Ovary (tissue), 9 donors: ENCODE results near the gene PHF14. TPM values are rescaled to one million over a fixed set of nuclear protein-coding genes. Genes with fewer than 3 reads are reported as not detected.

ENCODE experiments used
- DNase-seq, 5 donors: peaks; one replicate each; pipeline ENCODE4 v3.0.0-alpha.2; 2019 to 2020
- H3K27ac ChIP-seq, 2 donors: fragments of 200-600 bp; one replicate each; pipeline versions ENCODE4 v1.5.1 to v1.8.0; 2019 to 2022
- H3K27me3 ChIP-seq: fragments of 200-600 bp; one replicate; pipeline ENCODE4 v1.8.0; 2022
- H3K36me3 ChIP-seq: fragments of 200-600 bp; sonication (generic); one replicate; pipeline ENCODE4 v1.5.1; 2019
- H3K4me1 ChIP-seq: one replicate; pipeline ENCODE4 v1.8.1; 2013; ENCODE audit warnings: mild to moderate bottlenecking, moderate library complexity; ENCODE audit not compliant: insufficient read depth
- H3K4me3 ChIP-seq: fragments of 200-600 bp; sonication (generic); one replicate; pipeline ENCODE4 v1.5.1; 2017
- H3K9me3 ChIP-seq, 2 donors: fragments of 200-600 bp in 1 of 2; sonication (generic) in 1 of 2; one replicate each; pipeline versions ENCODE4 v1.5.1 to v1.8.1; 2013 to 2019; ENCODE audit warnings: mild to moderate bottlenecking in 1 of 2, moderate library complexity in 1 of 2
- EP300 ChIP-seq: sonication (generic); formaldehyde crosslinking; IDR thresholded peaks from one replicate; pipeline ENCODE4 v1.6.1; 2017; ENCODE audit warnings: antibody characterized with exemption
- POLR2A ChIP-seq: fragments of 450-650 bp; IDR thresholded peaks from one replicate; pipeline ENCODE4 v1.6.1; 2017; ENCODE audit warnings: antibody characterized with exemption, mild to moderate bottlenecking, moderate library complexity
- WGBS, 3 donors: extraction: QIAGEN DNeasy Blood & Tissue Kit in 1 of 3; methylation state at CpG; one replicate each; pipeline versions ENCODE4 v1.1.5 to v1.1.7; 2013 to 2017; 5-methylcytosine and 5-hydroxymethylcytosine counted together
- intact Hi-C, 4 donors: fragments of 100-400 bp; cut with DNase I; formaldehyde crosslinking; loops; one replicate each; pipeline versions ENCODE4 v1.11.0 to v1.15.1; 2022 to 2023
- polyA plus RNA-seq, 2 donors: library from polyadenylated mRNA; stranded (reverse); fragments of 200-250 nt in 1 of 2; fragments of 350-450 nt in 1 of 2; fragmentation: Illumina TruSeq in 1 of 2; extraction: RNeasy Lipid Tissue Mini Kit (QIAGEN cat#74804) in 1 of 2; gene quantifications; one replicate each; pipeline ENCODE4 v1.2.3, GENCODE V29; 2013 to 2014
- total RNA-seq, 7 donors: library from RNA; depleted of rRNA in 2 of 7; stranded (reverse); fragments of >200 nt in 2 of 7; fragmentation: NEBNext Ultra II Directional in 3 of 7; extraction: Animal tissue kit (Norgen Biotek cat#: 25700) in 3 of 7; gene quantifications; one replicate each; pipeline versions ENCODE4 v1.1.0 to v1.2.4, GENCODE V29; 2016 to 2023
- TF ChIP-seq, protein P1 (sequence below), 3 donors: fragments of 450-650 bp in 2 of 3; fragments of 200-600 bp in 1 of 3; IDR thresholded peaks; one replicate each; pipeline versions ENCODE4 v1.5.1 to v1.8.0; 2016 to 2022; ENCODE audit warnings: antibody characterized with exemption in 3 of 3, mild to moderate bottlenecking in 1 of 3
- donor health status: DM: no; HTN: no; CAD: no; lungs with moderate emphysema.
- donor health status: DM: no; HTN: no; CAD: no.
- donor health status: Bipolar disorder and iron deficiency.
- donor health status: DM: yes; HTN: yes; CAD: no.
- donor health status: DM: no; HTN: no; CAD: no.
- donor health status: DM: yes; HTN: yes; CAD: no.

PHF14 gene
- total and polyA plus RNA-seq, 9 donors, result 20.2 to 41.8 (median 32.0) TPM

DNA sequence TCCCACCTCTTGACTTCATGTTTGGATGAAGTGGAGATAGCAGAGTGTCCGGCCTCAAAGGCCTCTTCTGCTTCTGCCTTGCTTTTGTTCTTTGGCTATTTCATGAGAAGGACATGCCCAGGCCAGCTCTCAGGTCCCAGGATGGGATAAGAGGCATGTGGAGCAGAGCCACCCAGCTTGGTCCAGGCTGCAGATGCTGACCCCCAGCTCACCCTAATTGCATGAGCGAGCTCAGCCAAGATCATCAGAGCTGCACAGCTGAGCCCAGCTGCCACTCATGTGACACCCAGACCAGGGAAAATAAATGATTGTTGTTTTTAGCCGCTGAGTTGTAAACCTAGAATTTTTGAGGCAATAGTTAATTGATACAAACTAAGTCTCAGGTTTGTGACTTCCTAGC is 230.0 kb downstream of the PHF14 start:
- no peak overlapping the region for H3K27ac ChIP-seq
- peaks cover 11% of the 10 kb centered on the region for H3K4me1 ChIP-seq
- intact Hi-C loops, result no loop called here
- no peak for TF ChIP-seq EP300
- TF ChIP-seq, protein P1, sequence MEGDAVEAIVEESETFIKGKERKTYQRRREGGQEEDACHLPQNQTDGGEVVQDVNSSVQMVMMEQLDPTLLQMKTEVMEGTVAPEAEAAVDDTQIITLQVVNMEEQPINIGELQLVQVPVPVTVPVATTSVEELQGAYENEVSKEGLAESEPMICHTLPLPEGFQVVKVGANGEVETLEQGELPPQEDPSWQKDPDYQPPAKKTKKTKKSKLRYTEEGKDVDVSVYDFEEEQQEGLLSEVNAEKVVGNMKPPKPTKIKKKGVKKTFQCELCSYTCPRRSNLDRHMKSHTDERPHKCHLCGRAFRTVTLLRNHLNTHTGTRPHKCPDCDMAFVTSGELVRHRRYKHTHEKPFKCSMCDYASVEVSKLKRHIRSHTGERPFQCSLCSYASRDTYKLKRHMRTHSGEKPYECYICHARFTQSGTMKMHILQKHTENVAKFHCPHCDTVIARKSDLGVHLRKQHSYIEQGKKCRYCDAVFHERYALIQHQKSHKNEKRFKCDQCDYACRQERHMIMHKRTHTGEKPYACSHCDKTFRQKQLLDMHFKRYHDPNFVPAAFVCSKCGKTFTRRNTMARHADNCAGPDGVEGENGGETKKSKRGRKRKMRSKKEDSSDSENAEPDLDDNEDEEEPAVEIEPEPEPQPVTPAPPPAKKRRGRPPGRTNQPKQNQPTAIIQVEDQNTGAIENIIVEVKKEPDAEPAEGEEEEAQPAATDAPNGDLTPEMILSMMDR (IDR thresholded peaks at IDR 0.05), result no peak
- TF ChIP-seq POLR2A, result no peak
- H3K36me3 ChIP-seq, result no peaks in the 10 kb centered on the region
- no peak for DNase-seq
- H3K4me3 ChIP-seq, result no peak overlapping the region
- no peaks in the 10 kb centered on the region for H3K27me3 ChIP-seq
- H3K9me3 ChIP-seq, result no peaks in the 10 kb centered on the region
- WGBS, 3 donors, result 32 to 68% (median 50%) methylated on average over 3 of the region's 3 CpGs

DNA sequence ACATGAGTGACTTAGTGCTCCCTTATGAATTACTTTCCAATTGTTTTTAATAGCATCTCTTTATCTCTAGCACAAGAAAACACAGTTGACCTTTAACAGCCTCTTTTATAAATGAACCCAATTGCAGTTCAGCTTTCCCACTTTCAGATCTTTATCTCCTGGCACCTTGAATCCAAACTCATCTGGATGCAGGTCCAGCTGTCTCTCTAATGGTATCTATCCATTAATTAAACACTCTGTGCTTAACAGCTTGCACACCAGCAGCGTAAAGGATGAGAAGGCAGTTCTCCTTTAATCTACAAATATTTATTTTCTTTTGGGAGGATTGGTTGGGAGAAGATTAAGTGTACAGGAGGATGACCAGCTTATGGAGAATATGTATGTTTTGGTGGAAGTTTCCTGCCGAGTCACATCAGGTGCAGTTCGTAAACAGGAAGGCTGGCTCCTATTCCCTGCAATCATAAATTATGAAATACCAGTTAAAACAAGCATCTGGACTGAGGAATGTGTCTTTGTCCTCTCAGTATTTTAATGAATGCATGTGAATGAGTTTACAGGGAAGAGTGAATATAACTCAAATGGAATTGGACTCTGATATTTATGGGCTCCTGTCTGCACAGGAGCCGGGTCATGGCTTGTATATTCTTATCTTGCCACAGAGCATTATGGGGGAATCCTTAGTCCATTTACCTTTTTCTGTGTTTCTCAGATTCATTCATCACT is 232.7 kb downstream of the PHF14 start:
- DNase-seq, result no peak
- Histone ChIP-seq H3K9me3 (no peaks in the 10 kb centered on the region), H3K36me3 (no peaks in the 10 kb centered on the region), H3K4me3 (no peak overlapping the region), H3K4me1 (peaks cover 12% of the 10 kb centered on the region), H3K27ac (no peak overlapping the region), H3K27me3 (no peaks in the 10 kb centered on the region)
- no peak for TF ChIP-seq POLR2A
- TF ChIP-seq, protein P1 (IDR thresholded peaks at IDR 0.05), result no peak
- no peak for TF ChIP-seq EP300
- 47 to 51% (median 49%) methylated on average over 4 of the region's 4 CpGs for WGBS, 3 donors
- intact Hi-C loops, result no loop called here

DNA sequence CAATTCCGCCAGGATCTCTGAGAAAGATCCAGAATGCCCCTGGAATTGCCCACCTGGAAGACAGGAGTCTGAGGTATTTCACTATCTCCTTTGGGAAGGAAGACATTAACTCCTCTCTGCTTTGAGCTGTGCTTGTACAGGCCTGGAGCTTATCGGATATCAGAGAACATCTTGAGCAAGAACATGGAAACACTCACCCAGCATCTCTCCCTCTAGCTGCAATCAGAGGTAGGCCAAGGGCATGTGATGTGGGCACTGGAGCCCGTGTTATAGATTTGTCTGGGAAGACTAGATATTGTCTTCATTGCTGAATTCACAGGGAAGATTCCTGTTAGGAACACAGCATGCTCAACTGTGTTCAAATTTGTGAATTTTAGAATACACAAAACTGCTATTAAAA is 233.9 kb downstream of the PHF14 start:
- Histone ChIP-seq H3K27me3 (no peaks in the 10 kb centered on the region), H3K9me3 (no peaks in the 10 kb centered on the region), H3K27ac (no peak overlapping the region), H3K4me3 (no peak overlapping the region), H3K4me1 (peaks cover 13% of the 10 kb centered on the region), H3K36me3 (no peaks in the 10 kb centered on the region)
- intact Hi-C loops, result no loop called here
- TF ChIP-seq, protein P1 (IDR thresholded peaks at IDR 0.05), result no peak
- TF ChIP-seq EP300 (no peak), POLR2A (no peak)
- WGBS, 3 donors, result 57 to 73% (median 68%) methylated on average over 3 of the region's 3 CpGs
- no peak for DNase-seq

DNA sequence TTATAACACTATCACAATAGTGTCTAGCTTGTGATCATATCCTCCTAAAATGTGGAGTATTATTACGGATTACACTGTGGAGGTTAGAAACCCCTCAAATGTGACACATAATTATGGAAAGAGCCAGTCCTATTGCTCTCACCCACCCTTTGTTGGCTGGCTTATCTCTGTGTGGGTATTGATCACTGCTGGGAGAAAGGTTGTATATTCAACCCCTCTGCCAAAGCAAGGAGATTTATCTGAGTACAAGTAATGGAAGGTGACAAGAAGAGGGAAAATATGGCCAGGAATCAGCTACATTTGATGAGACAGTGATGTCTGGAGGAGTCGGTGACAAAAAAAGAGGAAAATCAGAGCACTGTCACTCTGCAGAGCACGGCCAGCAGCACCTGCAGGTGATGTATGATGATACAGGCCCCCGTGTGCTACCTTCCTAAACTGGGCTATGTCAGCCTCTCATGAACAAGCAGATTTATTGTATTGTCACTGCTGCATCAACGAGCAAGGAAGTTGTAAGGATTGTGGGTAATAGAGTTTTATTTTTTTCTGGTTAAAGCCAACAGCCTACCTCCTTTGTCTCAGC is 235.3 kb downstream of the PHF14 start:
- Histone ChIP-seq H3K4me3 (no peak overlapping the region), H3K27ac (no peak overlapping the region), H3K4me1 (peaks cover 15% of the 10 kb centered on the region), H3K9me3 (no peaks in the 10 kb centered on the region), H3K27me3 (no peaks in the 10 kb centered on the region), H3K36me3 (no peaks in the 10 kb centered on the region)
- TF ChIP-seq, protein P1 (IDR thresholded peaks at IDR 0.05), result no peak
- no peak for TF ChIP-seq POLR2A
- no peak for TF ChIP-seq EP300
- DNase-seq, result no peak
- intact Hi-C loops, result no loop called here
- 81 to 88% (median 84%) methylated on average over 5 of the region's 5 CpGs for WGBS, 3 donors
